Measurements from ENCODE around the gene WNK3.

The WNK3 gene

DNA sequence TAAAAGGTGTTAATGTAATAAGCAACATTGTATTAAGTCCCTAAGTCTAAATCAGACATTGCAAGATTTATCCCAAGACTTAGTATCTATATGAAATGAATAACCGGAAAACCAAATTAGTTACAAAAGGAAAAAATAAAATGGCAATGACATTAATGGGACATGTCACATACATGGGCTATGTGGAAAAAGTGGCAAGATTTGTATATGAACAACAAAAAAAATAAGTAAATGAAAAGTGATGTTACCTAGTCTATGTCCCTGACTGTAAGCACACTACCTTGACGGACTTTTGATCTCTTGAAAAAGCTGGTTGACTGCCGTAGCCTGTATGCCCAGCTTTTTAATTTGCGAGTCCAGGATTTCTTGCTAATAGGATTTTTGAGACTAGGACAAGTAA is 119.3 kb downstream of the WNK3 start:
- no peak for DNase-seq (ENCODE audit: low read depth in 3 of 3)

GRCh38 chrX:54237014-54237413 is 120.8 kb downstream of the WNK3 start:
- DNase-seq (ENCODE audit: low read depth in 3 of 3), result no peak

GRCh38 chrX:54230435-54231148 is 127.3 kb downstream of the WNK3 start:
- DNase-seq (ENCODE audit: low read depth in 3 of 3), result no peak

- no peak for DNase-seq (ENCODE audit: low read depth in 3 of 3)
Measured at GRCh38 chrX:54223581-54223980, 134.3 kb downstream of the WNK3 start.

GRCh38 chrX:54213603-54214002 is 144.2 kb downstream of the WNK3 start:
- DNase-seq (ENCODE audit: low read depth in 3 of 3), result no peak

- no peak for DNase-seq (ENCODE audit: low read depth in 3 of 3)
Measured at GRCh38 chrX:54208531-54208930, 149.3 kb downstream of the WNK3 start.

GRCh38 chrX:54198262-54198661 is 159.6 kb downstream of the WNK3 start:
- DNase-seq (ENCODE audit: low read depth in 3 of 3), result no peak

DNA sequence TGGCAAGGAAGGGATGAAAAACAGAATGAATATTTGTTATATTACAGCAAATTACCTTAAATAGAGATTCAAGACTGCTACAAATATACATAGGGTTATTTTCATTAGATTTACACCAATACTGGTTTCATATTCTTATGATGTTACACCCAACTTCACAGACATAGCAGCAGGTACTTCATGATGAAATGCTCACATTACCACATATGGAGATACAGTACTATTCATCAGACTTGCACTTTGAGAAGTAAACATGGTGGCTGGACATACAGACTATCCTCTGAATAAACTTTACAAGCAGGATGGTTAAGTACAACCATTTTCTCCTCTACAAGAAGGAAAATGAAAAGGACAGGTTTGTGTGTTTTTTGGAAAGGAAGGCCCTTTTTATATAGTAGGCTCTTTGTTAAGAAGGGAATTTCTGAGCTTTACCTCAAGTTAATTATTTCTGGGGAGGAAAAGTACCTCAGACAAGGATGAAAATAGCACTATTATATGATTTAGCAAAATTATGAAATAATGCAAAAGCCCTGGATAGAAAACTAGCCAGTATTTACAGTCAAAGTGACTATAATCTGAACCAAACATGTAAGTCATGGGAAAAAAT is 162.8 kb downstream of the WNK3 start:
- DNase-seq (ENCODE audit: low read depth in 3 of 3), result no peak

DNA sequence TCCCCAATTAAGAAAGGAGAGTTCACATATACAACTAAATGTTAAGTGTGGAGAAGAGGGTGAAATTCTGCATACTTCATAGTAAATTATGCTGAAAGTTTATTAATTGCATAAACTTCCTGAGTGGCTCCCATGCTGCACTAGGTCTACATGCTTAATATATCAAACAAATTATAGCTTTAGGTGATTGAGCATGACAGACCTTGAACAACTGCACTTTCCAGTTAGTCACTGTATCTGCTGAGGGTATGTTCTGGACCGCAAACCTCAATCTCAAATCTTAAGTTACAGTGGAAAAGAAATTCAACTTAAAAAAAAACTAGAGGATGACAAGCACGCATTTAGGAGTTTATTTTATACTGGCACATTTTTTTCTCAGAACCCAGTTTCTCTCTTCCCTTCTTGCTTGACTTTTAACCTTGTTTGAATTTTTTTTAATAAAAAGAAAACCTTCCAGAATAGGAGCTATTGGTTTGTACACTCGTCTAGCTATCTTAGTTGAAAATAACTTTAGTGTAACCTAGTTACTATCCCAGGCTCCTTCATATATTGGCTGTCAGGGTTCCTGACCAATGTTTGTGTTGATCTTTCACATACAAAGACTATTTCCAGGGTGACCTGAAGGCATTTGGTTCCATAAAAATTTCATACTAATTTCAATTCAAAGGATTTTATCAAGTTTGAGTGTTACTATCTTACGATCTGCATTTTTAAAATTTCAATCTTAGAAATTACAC is 164.6 kb downstream of the WNK3 start:
- no peak for DNase-seq (ENCODE audit: low read depth in 3 of 3)

DNA sequence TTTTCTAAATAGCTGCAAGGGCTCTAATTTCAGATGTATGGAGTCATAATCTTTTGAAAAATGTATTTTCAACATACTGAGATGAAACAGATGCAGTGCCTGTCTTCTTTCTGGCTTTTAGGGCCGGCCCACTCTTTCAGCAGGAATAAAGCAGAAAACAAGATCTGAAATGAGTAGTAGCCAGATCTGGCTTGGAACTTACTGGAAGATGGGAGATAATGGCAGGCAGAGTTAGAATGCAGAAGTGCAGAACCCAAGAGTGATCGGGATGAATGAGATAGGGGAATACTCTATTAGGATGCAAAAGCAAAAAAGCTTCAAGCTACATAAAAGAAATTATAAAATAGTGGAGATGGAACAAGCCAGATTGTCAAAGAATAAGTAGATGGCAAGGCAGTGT is 173.4 kb downstream of the WNK3 start:
- no peak for DNase-seq (ENCODE audit: low read depth in 3 of 3)

- peak; percentile 43 to 54 (median 52) for DNase-seq (ENCODE audit: low read depth in 3 of 3)
Measured at GRCh38 chrX:54182864-54183613, 174.8 kb downstream of the WNK3 start, which contains the start of gene FAM120C. Gene FAM120C (minus strand): TSS chrX:54183254. CDS start chrX:54183198, 56 bp downstream.

DNA sequence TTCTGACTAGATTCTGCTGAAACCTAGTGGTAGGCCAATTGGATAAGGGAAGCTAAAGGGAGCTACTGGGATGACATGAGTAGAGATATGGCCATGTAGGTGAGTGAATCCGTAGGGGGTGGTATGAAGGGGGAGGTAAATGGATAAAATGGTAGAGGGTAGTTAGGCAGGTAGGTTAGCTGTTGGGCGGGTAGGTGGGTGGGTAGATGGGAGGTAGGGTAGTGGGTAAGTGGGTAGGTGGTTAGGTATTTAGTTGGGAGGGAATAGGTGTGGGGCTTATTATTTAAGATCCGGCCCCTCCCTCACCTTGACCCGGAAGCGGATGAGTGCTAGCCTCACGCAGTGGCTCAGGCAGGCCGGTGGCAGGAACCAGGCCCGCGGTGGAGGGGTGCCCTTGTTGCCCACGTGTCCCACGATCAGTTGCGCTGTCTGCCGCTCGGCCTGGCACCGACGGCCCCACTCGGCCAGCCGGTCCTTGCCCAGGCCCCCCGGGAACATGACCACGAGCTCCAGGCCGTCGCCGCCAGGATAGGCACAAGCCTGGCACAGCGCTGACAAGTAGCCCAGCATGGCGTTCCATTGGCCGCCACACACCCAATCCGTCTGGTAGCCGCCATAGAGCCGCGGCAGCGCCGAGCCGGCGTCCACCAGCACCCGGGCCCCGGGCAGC is 175.5 kb downstream of the WNK3 start:
- peak; percentile 37 to 49 (median 37) for DNase-seq (ENCODE audit: low read depth in 3 of 3)

DNA sequence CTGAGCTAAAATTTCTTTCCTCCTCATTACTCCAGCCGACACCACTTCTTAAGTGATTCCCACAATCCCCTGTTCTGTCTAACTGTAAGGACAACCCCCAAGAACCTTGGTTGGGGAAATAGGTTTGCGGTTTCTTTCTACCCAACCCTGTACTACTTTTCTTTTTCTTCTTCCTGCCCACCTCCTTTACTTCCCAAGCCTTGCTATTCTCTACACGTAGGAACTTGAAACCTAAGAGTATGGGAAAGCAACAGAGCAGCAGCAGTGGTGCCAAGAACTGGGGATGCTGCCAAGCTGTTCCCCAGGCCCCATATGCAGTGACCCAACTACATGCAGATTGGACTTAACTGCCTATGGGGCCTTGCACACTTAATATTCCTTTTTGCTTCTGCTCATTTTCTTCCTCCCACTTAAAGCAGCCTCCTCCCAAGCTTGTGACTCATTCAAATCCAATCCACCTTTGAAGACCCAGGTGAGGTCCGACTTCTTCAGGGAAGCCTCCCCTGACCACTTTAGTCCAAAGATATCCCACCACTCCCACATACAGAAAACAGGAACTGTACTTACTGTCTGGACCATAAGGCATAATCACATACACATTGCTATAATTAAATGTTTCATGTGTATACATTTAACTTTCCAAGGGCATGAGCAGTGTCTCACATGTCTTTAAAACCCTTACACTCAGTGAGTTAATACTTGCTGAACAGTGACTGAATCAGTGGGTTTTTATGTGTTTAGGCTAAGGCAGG is 176.5 kb downstream of the WNK3 start:
- DNase-seq (ENCODE audit: low read depth in 3 of 3), result no peak

DNA sequence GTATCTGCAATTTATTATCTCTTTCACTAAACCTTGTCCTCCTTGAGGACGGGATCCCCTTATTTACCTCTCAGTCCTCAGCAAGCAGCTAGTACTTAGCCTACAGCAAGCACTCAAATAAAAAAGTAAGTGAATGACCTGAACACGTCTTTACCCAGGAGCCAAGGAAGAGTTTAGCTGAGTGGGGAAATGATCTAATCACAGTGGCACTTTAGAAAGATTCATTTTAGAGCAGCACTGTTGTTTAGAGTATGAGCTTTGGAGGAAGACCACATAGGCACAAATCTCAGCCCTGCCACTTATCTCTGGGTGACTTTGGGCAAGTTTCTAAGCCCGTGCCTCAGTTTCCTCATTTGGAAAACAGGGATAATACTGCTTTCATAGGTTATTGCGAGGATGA is 177.4 kb downstream of the WNK3 start:
- DNase-seq (ENCODE audit: low read depth in 3 of 3), result no peak

DNA sequence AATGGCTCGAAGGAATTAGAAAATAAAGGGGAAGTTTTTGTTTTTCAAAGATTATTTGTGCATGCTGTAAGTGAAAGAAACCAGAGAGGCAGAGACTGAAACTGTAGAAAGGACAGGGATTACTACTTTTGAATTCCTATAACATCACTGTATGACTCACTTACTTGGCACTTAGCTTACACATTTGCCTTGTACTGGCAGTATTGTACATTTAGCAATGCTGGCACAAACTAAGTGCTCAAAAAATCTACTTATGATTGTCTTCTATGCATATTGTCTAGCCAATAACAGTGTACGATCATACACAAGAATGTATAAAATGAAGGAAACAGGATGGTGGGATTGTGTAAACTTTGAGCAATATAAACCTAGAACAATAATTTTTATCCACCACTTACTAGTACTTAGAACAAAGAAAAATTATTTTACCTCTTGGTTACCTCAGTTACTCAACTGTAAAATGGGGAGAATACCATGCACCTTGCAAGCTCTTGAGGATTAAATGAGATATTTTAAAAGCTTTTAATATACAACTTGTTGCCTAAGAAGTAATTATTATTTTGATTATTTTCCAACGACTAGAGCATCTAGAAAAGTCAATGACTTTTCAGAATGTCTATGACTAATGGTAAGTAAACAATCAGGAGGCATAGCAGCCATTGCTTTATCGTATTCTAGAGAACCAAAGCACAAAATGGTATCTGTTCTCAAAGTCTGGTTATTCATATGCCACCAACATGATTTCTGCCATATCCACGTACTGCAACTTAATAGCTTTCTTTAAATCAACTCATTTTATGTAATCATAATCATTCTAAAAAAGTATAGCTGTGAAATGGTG is 179.5 kb downstream of the WNK3 start:
- DNase-seq (ENCODE audit: low read depth in 3 of 3), result no peak

GRCh38 chrX:54177306-54177705 is 180.5 kb downstream of the WNK3 start:
- no peak for DNase-seq (ENCODE audit: low read depth in 3 of 3)

DNA sequence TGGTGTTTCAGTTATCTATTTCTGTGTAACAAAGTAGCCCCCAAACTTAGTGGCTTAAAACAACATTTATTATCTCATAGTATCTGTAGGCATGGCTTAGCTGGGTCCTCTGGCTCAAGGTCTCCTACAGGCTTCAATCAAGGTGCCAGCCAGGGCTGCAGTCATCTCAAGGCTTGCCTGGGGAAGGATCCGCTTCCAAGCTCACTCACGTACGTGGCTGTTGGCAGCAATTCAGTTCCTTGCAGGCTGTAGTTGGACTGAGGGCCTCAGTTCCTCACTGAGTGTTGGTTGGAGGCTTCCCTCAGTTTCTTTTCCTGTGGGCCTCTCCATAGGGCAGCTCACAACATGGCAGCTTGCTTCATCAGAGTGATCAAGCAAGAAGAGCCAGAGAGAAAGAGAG is 184.1 kb downstream of the WNK3 start:
- DNase-seq (ENCODE audit: low read depth in 3 of 3), result no peak

- no peak for DNase-seq (ENCODE audit: low read depth in 3 of 3)
Measured at GRCh38 chrX:54172455-54172854, 185.4 kb downstream of the WNK3 start.

- no peak for DNase-seq (ENCODE audit: low read depth in 3 of 3)
Measured at GRCh38 chrX:54171527-54172250, 186.2 kb downstream of the WNK3 start.

Data from stimulated activated CD4-positive, alpha-beta T cell treated with anti-CD3 and anti-CD28 coated beads, TNF-alpha, amount 100 ng/mL, for 4 hours (primary cell).